Measurements from ENCODE around the gene ARHGEF17. TPM values are rescaled to one million over a fixed set of nuclear protein-coding genes. Genes with fewer than 3 reads are reported as not detected.

Gene ARHGEF17
- polyA plus RNA-seq, 1 donor (not counting 4 experiments of a cell fraction or from before 2014, with no cell fraction given) = 5.1 TPM

DNA sequence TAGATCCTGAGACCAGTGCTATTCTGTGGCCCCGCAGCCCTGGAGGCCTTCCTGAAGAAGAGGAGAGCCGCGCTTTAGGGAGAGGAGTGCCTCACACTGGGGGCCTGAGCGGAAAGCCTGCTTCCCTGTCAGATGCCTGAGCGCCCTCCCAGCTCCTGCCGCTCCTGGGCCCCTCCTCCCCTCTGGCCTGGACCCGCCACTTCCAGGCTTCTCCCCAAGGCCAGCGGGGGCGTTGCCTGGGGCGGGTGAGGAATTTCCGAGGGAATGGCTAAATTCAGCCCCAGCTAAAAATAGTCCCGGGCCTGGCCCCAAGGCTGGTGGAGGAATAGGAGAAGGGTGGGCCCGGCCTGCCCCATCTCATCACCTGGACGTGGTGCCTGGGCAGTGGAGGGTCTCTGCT lies 15.4 kb downstream of the ARHGEF17 start:
- H3K9me3 ChIP-seq (ENCODE audit: control insufficient read depth, low read depth, low read length) = no peaks in the 10 kb centered on the region
- DNase-seq (ENCODE audit: low read depth, low spot score) = no peak
- dilution Hi-C loops (cut with MboI; ENCODE audit: extremely low pct_ligation_motif_present, low sequenced_read_pairs) = no loop called here
- H4K20me1 ChIP-seq (ENCODE audit: control insufficient read depth, extremely low read depth, insufficient read depth, low read length) = peaks cover 2% of the 10 kb centered on the region
- H3K36me3 ChIP-seq (ENCODE audit: control insufficient read depth in 2 of 2, extremely low read depth in 1 of 2, insufficient read depth in 2 of 2, low read length in 2 of 2) = no peaks in the 10 kb centered on the region
- H3K9me1 ChIP-seq (ENCODE audit: control insufficient read depth, extremely low read depth, insufficient read depth, low read length) = no peaks in the 10 kb centered on the region
- TF ChIP-seq EZH2 (IDR thresholded peaks at IDR 0.05; ENCODE audit: low read length) = no peak
- TF ChIP-seq, protein P1, sequence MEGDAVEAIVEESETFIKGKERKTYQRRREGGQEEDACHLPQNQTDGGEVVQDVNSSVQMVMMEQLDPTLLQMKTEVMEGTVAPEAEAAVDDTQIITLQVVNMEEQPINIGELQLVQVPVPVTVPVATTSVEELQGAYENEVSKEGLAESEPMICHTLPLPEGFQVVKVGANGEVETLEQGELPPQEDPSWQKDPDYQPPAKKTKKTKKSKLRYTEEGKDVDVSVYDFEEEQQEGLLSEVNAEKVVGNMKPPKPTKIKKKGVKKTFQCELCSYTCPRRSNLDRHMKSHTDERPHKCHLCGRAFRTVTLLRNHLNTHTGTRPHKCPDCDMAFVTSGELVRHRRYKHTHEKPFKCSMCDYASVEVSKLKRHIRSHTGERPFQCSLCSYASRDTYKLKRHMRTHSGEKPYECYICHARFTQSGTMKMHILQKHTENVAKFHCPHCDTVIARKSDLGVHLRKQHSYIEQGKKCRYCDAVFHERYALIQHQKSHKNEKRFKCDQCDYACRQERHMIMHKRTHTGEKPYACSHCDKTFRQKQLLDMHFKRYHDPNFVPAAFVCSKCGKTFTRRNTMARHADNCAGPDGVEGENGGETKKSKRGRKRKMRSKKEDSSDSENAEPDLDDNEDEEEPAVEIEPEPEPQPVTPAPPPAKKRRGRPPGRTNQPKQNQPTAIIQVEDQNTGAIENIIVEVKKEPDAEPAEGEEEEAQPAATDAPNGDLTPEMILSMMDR (optimal IDR thresholded peaks at IDR 0.05 in 1 of 3, IDR thresholded peaks at IDR 0.05 in 1 of 3, conservative IDR thresholded peaks at IDR 0.05 in 1 of 3; ENCODE audit: extremely low read depth in 1 of 3, insufficient read depth in 2 of 3, low read length in 3 of 3) = no peak
- H3K27me3 ChIP-seq (ENCODE audit: control insufficient read depth, extremely low read depth, insufficient read depth, low read length) = no peaks in the 10 kb centered on the region
- peaks cover 6% of the 10 kb centered on the region for H3K4me1 ChIP-seq (ENCODE audit: control insufficient read depth, extremely low read depth, insufficient read depth, low read length)
- no peak overlapping the region for H3K9ac ChIP-seq (ENCODE audit: control insufficient read depth, extremely low read depth, insufficient read depth, low read length)
- no peak overlapping the region for H3K4me2 ChIP-seq (ENCODE audit: control insufficient read depth, extremely low read depth, insufficient read depth, low read depth, low read length)
- H2AFZ ChIP-seq (ENCODE audit: control insufficient read depth, low read length) = no peak overlapping the region
- no peak overlapping the region for H3K4me3 ChIP-seq (ENCODE audit: control insufficient read depth in 2 of 3, extremely low read depth in 1 of 3, insufficient read depth in 2 of 3, low read depth in 1 of 3, low read length in 3 of 3)
- H3K27ac ChIP-seq (ENCODE audit: control insufficient read depth, insufficient read depth, low read length) = no peak overlapping the region
- FAIRE-seq = no peak
- no peaks in the 10 kb centered on the region for H3K79me2 ChIP-seq (ENCODE audit: control insufficient read depth, insufficient read depth, low read length)

DNA sequence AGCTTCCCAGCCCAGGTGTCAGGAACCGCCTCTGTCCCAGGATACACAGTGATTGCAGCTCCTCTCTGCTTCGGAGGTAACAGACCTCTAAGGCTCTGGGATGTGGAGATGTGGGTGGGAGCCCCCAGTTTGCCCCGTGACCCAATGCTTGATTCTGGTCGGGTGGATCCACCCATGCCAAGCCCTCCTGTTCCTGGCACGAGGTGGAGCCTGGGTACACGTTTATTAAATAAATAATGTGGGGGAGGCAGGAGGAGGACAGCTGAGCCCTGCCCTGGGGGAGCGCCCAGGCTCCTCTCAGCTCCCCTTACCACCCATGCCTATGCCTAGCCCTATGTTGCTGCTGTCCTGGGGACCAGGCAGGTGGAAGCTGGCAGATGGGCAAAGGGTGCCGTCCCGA lies 16.0 kb downstream of the ARHGEF17 start:
- Histone ChIP-seq H3K27ac (ENCODE audit: control insufficient read depth, insufficient read depth, low read length) (no peak overlapping the region), H2AFZ (ENCODE audit: control insufficient read depth, low read length) (no peak overlapping the region), H3K9me3 (ENCODE audit: control insufficient read depth, low read depth, low read length) (no peaks in the 10 kb centered on the region), H3K9ac (ENCODE audit: control insufficient read depth, extremely low read depth, insufficient read depth, low read length) (no peak overlapping the region), H3K27me3 (ENCODE audit: control insufficient read depth, extremely low read depth, insufficient read depth, low read length) (no peaks in the 10 kb centered on the region), H3K79me2 (ENCODE audit: control insufficient read depth, insufficient read depth, low read length) (no peaks in the 10 kb centered on the region), H4K20me1 (ENCODE audit: control insufficient read depth, extremely low read depth, insufficient read depth, low read length) (peaks cover 2% of the 10 kb centered on the region), H3K4me3 (ENCODE audit: control insufficient read depth in 2 of 3, extremely low read depth in 1 of 3, insufficient read depth in 2 of 3, low read depth in 1 of 3, low read length in 3 of 3) (no peak overlapping the region), H3K36me3 (ENCODE audit: control insufficient read depth in 2 of 2, extremely low read depth in 1 of 2, insufficient read depth in 2 of 2, low read length in 2 of 2) (no peaks in the 10 kb centered on the region), H3K4me1 (ENCODE audit: control insufficient read depth, extremely low read depth, insufficient read depth, low read length) (peaks cover 6% of the 10 kb centered on the region), H3K9me1 (ENCODE audit: control insufficient read depth, extremely low read depth, insufficient read depth, low read length) (no peaks in the 10 kb centered on the region), H3K4me2 (ENCODE audit: control insufficient read depth, extremely low read depth, insufficient read depth, low read depth, low read length) (no peak overlapping the region)
- no peak for FAIRE-seq
- dilution Hi-C loops (cut with MboI; ENCODE audit: extremely low pct_ligation_motif_present, low sequenced_read_pairs) = no loop called here
- TF ChIP-seq, protein P1 (optimal IDR thresholded peaks at IDR 0.05 in 1 of 3, IDR thresholded peaks at IDR 0.05 in 1 of 3, conservative IDR thresholded peaks at IDR 0.05 in 1 of 3; ENCODE audit: extremely low read depth in 1 of 3, insufficient read depth in 2 of 3, low read length in 3 of 3) = no peak
- TF ChIP-seq EZH2 (IDR thresholded peaks at IDR 0.05; ENCODE audit: low read length) = no peak
- no peak for DNase-seq (ENCODE audit: low read depth, low spot score)

Measured in keratinocyte (primary cell).